ENCODE measurements around the gene SKOR2.

GRCh38 chr18:47287911-47288585, 36.6 kb upstream of the SKOR2 start:
- TF ChIP-seq CTCF (IDR thresholded peaks at IDR 0.05 in 2 of 3, conservative IDR thresholded peaks at IDR 0.05 in 1 of 3; ENCODE audit: borderline replicate concordance in 1 of 3, insufficient read depth in 1 of 3, low read depth in 2 of 3, low read length in 2 of 3) = no peak
- TF ChIP-seq SRF (IDR thresholded peaks at IDR 0.05; ENCODE audit: low read depth) = no peak
- TF ChIP-seq POLR2A (IDR thresholded peaks at IDR 0.05; ENCODE audit: borderline replicate concordance, extremely low read depth, insufficient read depth, insufficient read length) = no peak
- TF ChIP-seq ZBTB33 (IDR thresholded peaks at IDR 0.05; ENCODE audit: extremely low read depth, insufficient replicate concordance, low read length) = no peak
- no peak for TF ChIP-seq EZH2 (IDR thresholded peaks at IDR 0.05)
- TF ChIP-seq REST (IDR thresholded peaks at IDR 0.05; ENCODE audit: low read depth) = no peak
- TF ChIP-seq POLR2AphosphoS5 (IDR thresholded peaks at IDR 0.05; ENCODE audit: low read depth, low read length) = no peak
- TF ChIP-seq ZNF274 (IDR thresholded peaks at IDR 0.05; ENCODE audit: low read depth, low read length) = no peak
- no peak for TF ChIP-seq EZH2phosphoT487 (IDR thresholded peaks at IDR 0.05; ENCODE audit: borderline replicate concordance)
- TF ChIP-seq ELF1 (IDR thresholded peaks at IDR 0.05; ENCODE audit: borderline replicate concordance, low read depth) = no peak
- no peak for TF ChIP-seq RAD21 (IDR thresholded peaks at IDR 0.05; ENCODE audit: low read depth)
- no peak for TF ChIP-seq ATF3 (IDR thresholded peaks at IDR 0.05)

Data from HCT116 (cell line).